Caki2 (cell line): ENCODE results near the gene PCDH15. TPM values are rescaled to one million over a fixed set of nuclear protein-coding genes. Genes with fewer than 3 reads are reported as not detected.
"Not testable (repeated sequence)": the region's sequence is repeated elsewhere in the genome, so short reads cannot be mapped to it uniquely, and the experiment has no call there.

Source experiments
- DNase-seq: peaks from one replicate; pipeline ENCODE4 v3.0.0-alpha.2; 2015; ENCODE audit warnings: low read depth
- in situ Hi-C: cut with HindIII; loops from 2 replicates; pipeline ENCODE4 v1.10.0; 2016; ENCODE audit warnings: low sequenced_read_pairs, low pct_unique_long_range_greater_than_20kb, mixed read lengths
- total RNA-seq: library from RNA; depleted of rRNA; stranded (reverse); fragments of >200 nt; shearing (Covaris generic); gene quantifications from 2 replicates; pipeline ENCODE4 v1.2.3, GENCODE V29; 2014; ENCODE audit warnings: low replicate concordance

Gene PCDH15
- total RNA-seq, 1 experiment from 2014 or later = not detected

- in situ Hi-C loops = no loop called here
These were observed 822.7 kb downstream of the PCDH15 start for GRCh38 chr10:53978301-53978700.

GRCh38 chr10:53977267-53977666 lies 823.8 kb downstream of the PCDH15 start:
- in situ Hi-C loops = no loop called here
- no peak for DNase-seq

More at GRCh38 chr10:53978301-53978700, 822.7 kb downstream of the PCDH15 start:
- DNase-seq = no peak

GRCh38 chr10:53957401-53957800 lies 843.6 kb downstream of the PCDH15 start:
- peak; percentile 46 for DNase-seq
- in situ Hi-C loops = no loop called here

- DNase-seq = no peak
- in situ Hi-C loops = no loop called here
These were observed 845.9 kb downstream of the PCDH15 start for GRCh38 chr10:53955091-53955490.

GRCh38 chr10:53952698-53953630 lies 848.1 kb downstream of the PCDH15 start:
- DNase-seq = no peak
- in situ Hi-C loops = no loop called here

- DNase-seq = no peak
- in situ Hi-C loops = no loop called here
These were observed 861.4 kb downstream of the PCDH15 start for GRCh38 chr10:53939654-53940053.

GRCh38 chr10:53930648-53931047 lies 870.4 kb downstream of the PCDH15 start:
- no peak for DNase-seq
- in situ Hi-C loops = no loop called here

- DNase-seq, in situ Hi-C loops: not testable (repeated sequence)
These were observed 876.9 kb downstream of the PCDH15 start for GRCh38 chr10:53924051-53924700.

- in situ Hi-C loops = no loop called here
- no peak for DNase-seq
These were observed 882.3 kb downstream of the PCDH15 start for GRCh38 chr10:53918755-53919154.

- in situ Hi-C loops = no loop called here
These were observed 891.2 kb downstream of the PCDH15 start for GRCh38 chr10:53909791-53910190.

GRCh38 chr10:53904506-53905241 lies 896.4 kb downstream of the PCDH15 start:
- in situ Hi-C loops = no loop called here

More at GRCh38 chr10:53909791-53910190, 891.2 kb downstream of the PCDH15 start:
- no peak for DNase-seq

GRCh38 chr10:53903756-53904155 lies 897.3 kb downstream of the PCDH15 start:
- DNase-seq = no peak
- in situ Hi-C loops = no loop called here

More at GRCh38 chr10:53904506-53905241, 896.4 kb downstream of the PCDH15 start:
- DNase-seq = no peak

GRCh38 chr10:53899463-53900160 lies 901.4 kb downstream of the PCDH15 start:
- in situ Hi-C loops = no loop called here
- no peak for DNase-seq

GRCh38 chr10:53898532-53898931 lies 902.5 kb downstream of the PCDH15 start:
- in situ Hi-C loops = no loop called here
- no peak for DNase-seq

- in situ Hi-C loops = no loop called here
- DNase-seq = no peak
These were observed 906.9 kb downstream of the PCDH15 start for GRCh38 chr10:53894145-53894544.

- in situ Hi-C loops = no loop called here
- DNase-seq = no peak
These were observed 908.0 kb downstream of the PCDH15 start for GRCh38 chr10:53893061-53893460.

- in situ Hi-C loops = no loop called here
- no peak for DNase-seq
These were observed 914.4 kb downstream of the PCDH15 start for GRCh38 chr10:53886325-53887300.
